ENCODE results near the gene DEPDC5.

DNA sequence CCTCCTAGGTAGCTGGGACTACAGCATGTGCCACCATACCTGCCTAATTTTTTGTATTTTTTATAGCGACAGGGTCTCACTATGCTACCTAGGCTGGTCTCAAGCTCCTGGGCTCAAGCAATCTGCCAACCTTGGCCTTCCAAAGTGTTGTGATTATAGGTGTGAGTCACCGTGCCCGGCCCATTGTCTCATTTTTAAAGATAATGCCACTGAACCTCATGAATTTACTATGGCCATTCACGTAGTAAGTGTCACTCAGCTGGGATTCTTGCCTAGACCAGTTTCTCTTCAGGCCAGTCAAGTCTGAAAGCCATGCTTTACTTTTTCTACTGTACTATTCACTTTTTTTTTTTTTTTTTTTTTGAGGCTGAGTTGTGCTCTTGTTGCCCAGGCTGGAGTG lies 22.4 kb downstream of the DEPDC5 start:
- TF ChIP-seq, protein P1, sequence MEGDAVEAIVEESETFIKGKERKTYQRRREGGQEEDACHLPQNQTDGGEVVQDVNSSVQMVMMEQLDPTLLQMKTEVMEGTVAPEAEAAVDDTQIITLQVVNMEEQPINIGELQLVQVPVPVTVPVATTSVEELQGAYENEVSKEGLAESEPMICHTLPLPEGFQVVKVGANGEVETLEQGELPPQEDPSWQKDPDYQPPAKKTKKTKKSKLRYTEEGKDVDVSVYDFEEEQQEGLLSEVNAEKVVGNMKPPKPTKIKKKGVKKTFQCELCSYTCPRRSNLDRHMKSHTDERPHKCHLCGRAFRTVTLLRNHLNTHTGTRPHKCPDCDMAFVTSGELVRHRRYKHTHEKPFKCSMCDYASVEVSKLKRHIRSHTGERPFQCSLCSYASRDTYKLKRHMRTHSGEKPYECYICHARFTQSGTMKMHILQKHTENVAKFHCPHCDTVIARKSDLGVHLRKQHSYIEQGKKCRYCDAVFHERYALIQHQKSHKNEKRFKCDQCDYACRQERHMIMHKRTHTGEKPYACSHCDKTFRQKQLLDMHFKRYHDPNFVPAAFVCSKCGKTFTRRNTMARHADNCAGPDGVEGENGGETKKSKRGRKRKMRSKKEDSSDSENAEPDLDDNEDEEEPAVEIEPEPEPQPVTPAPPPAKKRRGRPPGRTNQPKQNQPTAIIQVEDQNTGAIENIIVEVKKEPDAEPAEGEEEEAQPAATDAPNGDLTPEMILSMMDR (conservative IDR thresholded peaks at IDR 0.05; ENCODE audit: low read depth, low read length), result no peak
- no peak for TF ChIP-seq EZH2phosphoT487 (IDR thresholded peaks at IDR 0.05; ENCODE audit: borderline replicate concordance, low read length)
- TF ChIP-seq EZH2 (IDR thresholded peaks at IDR 0.05; ENCODE audit: low read length, unreplicated experiment), result no peak
